Measurements from ENCODE around the gene CAPZB.

DNA sequence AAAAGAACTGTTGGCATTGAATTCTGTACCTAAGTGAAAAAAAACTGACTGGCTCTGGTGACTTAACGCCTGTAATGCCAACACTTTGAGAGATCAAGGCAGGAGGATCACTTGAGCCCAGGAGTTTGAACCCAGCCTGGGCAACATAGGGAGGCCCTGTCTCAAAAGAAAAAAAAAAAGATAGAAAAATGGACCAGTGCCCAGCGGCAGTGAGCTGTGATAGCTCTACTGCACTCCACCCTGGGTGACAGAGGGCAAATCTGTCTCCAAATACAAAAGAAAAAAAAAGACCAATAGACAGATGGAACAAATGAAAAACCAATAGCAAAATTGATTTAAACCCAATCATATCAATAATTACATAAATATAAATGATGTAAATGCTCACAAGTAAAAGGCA, 196.1 kb downstream of the CAPZB start:
- TF ChIP-seq POLR2A (IDR thresholded peaks at IDR 0.05; ENCODE audit: low read length): no peak
- no peak for TF ChIP-seq GATA1 (IDR thresholded peaks at IDR 0.05; ENCODE audit: low read depth, low read length)

Measured in erythroblast (primary cell).